ENCODE measurements around the gene AP1S3.
"Not testable (repeated sequence)": the region's sequence is repeated elsewhere in the genome, so short reads cannot be mapped to it uniquely, and the experiment has no call there.

The AP1S3 gene

GRCh38 chr2:223837287-223838061 is at the start of gene AP1S3:
TSS of gene AP1S3 (minus strand) at chr2:223837582. CDS start at chr2:223837450, 132 bp downstream.
- DNase-seq, result peak; percentile 19

DNA sequence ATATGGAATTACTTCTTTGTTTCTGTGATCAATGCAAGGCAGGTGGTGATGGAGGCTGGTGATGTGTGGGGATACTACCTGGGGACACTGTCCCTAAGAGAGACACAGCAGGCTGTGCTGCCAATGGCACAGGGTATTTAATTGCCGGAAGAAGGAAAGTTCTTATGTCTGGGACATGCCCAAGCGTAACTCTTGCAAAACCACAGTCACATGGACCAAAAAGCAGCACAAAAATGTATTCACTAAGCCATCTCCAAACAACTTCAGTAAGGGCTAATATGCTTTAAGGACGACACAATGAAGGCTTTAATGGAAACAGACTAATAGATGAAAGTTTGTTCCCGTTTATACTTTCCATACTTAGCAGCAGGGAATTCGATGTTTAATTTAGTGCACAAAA is 49.7 kb upstream of the AP1S3 start:
- no peak for DNase-seq

- DNase-seq, result no peak
These were observed 49.3 kb upstream of the AP1S3 start for GRCh38 chr2:223886726-223887125.

- DNase-seq, result no peak
These were observed 47.0 kb upstream of the AP1S3 start for GRCh38 chr2:223884399-223884798.

GRCh38 chr2:223882715-223883114 is 45.3 kb upstream of the AP1S3 start:
- no peak for DNase-seq

DNA sequence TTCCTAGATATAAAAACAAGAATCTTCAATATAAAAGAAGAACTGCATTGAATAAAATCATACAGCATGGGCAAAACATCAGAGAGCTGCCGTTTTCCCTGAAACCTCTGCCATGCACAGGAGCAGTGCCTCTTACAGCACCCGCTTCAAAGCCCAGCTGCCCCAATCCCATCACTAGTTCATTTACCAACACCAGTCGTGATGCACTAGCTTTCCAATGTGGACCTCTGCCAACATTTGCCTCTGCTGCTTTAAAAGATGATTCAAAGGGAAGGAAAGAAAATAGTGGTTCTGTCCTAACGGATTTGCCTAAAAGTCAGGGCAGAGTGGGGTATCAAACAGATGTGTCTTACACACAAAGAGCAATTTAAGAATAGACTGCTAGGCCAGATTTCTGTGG is 43.4 kb upstream of the AP1S3 start:
- no peak for DNase-seq

DNA sequence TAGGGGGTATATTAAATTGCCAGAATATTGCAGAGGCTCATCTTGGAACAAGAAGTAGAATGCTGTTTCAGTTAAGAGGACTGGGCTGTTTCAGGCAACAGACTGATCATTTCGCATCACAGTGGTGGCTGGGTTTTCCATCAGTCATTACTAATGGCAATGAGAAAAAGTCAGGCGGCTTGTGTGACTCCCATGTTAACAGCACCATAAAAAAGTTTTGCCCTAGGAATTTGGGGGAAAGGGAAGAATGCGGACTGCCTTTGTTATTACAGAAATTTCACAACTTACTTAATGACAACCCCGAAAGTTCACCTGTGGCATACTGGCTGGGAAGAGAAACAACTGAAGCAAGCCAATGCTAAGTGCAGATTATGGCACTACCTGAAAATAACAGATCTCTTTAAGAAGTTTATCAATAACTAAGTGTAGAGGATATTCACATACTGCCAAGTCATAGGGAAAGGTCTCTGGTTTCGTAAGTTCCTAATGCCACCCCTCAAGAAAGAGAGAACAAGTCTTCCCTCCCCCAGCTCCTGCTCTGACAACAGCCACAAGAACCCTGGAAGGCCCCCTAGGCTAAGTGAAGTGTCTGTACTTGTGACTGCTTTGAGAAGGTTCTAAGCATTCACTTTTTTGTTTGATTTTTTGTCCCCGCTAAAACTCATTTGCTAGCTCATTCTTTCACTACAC is 40.5 kb upstream of the AP1S3 start:
- DNase-seq, result no peak

GRCh38 chr2:223873672-223874071 is 36.3 kb upstream of the AP1S3 start:
- no peak for DNase-seq

GRCh38 chr2:223872772-223873171 is 35.4 kb upstream of the AP1S3 start:
- not testable (repeated sequence) for DNase-seq

- not testable (repeated sequence) for DNase-seq
These were observed 34.3 kb upstream of the AP1S3 start for GRCh38 chr2:223871661-223872060.

GRCh38 chr2:223870840-223871611 is 33.6 kb upstream of the AP1S3 start:
- no peak for DNase-seq

- peak; percentile 49 for DNase-seq
These were observed 30.6 kb upstream of the AP1S3 start for GRCh38 chr2:223868005-223868404.

DNA sequence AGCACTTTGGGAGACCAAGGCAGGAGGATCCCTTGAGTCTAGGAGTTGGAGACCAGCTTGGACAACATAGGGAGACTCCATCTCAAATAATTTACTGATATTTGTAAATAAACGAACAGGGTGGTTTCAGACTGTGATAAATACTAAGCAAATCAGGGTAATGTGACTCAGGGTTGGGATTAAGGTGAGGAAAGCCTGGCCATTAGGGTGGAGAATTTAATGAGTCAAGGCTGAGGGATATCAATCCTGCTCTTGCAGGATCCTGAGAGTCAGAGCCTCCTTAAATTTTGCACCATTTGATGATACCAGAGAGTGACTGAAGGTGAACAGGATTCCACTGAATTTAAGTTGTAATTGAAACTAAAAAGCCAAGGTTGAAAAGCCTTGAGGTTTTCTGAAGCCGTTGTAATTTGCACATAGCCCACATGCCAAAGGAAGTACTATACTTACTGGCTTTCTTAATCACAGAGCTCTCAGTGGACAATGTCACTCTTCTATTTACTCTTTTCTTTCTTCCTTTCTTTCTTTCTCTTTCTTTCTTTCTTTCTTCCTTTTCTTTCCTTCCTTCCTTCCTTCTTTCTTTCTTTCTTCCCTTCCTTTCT is 28.6 kb upstream of the AP1S3 start:
- DNase-seq, result no peak

DNA sequence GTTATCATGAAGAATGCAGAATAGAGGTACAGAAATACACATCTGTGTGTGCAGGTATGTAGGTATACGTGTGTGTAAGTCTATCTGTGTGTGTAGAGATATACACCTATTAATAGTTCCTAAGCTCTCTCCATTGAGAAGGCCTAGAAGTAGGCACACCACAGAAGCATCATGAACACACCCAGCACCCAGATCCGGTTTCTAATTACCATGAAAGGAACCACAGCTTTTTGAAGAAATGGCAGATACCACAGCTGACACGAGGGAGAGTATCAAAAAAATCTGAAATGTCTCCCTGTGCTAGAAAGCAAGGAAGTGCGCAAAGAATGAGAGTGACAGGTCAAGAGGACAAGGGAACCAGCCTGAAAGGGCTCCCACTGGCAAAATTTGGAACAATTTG is 27.7 kb upstream of the AP1S3 start:
- no peak for DNase-seq

DNA sequence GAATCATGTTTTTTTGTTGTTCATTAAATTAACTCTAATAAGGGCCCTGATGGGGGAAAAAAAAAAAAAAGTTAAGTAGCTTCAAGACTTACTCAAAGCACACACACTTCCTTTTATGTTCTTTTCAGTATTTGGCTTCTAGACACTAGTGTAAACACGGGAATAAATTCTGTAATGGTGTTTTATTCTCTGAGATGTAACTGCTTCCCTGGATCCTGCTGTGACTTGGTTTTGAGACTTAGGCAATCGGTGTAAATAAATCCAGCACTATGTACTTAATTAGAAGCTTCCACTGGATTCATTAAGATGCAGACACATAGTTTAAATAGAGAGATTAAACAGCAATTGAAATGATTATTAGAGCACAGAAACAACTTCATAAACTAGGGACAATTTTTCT is 26.1 kb upstream of the AP1S3 start:
- no peak for DNase-seq

DNA sequence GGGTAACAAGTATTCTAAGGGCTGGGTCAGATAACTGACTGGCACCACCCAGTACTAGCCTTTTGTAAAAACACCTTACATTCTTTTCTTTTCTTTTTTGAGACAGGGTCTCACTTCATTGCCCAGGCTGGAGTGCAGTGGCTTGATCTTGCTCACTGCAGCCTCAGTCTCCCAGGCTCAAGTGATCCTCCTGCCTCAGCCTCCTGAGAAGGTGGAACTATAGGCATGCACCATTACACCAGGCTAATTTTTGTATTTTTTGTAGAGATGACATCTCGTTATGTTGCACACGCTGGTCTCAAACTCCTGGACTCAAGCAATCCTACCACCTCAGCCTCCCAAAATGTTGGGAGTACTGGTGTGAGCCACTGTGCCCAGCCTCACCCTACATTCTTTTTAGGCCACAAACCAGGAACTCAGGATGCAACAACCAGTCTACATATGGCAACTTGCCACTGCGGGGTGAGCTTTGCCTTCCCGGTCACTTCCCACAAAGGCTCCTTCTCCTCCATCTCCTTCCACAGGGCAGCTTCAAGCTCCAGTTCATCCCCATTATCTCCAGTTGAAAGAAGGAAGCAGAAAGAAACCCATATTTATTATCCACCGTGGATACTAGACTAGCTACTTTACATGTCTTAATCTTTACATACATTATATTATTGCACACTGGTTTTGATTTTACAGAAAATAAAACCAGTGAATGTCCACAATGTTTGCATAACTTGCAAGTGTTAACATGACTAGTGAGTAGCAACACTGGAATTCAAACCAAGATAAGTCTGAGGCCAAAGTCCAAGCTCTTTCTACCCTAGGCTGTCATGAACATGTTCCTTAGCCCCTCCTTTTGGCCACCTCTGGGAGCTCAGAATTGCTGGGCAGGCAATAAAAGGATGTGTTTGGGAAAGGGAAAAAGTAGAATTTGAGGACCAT is 23.7 kb upstream of the AP1S3 start:
- DNase-seq, result no peak

DNA sequence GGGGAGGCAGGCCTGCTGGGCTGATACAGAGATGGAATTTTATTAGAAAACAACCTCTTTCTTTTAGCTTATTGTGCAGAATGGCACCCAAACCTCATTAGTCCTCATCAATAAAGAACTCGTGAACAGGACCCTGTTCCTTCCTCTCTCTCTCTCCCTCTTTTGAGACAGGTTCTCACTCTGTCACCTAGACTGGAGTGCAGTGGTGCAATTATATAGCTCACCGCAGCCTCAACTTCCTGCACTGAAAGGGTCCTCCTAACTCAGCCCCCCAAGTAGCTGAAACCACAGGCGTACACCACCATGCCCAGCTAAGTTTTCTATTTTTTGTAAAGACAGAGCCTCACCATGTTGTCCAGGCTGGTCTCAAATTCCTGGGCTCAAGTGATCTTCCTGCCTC is 21.7 kb upstream of the AP1S3 start:
- DNase-seq, result no peak

DNA sequence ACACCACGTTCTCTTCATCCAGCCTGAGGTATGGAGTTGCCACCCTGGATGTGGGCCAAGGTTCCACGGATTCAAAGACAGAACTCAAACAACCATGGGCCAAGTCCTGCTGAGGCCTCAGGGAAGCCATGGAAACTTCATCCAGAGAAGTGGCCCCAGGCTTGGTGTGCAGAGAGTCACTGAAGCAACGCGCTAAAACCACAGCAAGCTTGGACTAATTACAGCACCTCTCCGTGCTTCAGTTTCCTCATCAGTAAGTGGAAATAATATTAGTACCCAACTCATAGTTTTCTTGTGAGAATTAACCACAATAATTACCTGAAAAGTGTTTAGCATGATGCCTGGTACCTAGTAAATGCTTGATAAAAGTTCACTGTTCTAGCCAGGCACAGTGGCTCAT is 19.2 kb upstream of the AP1S3 start:
- DNase-seq, result no peak

- no peak for DNase-seq
These were observed 18.6 kb upstream of the AP1S3 start for GRCh38 chr2:223856021-223856420.

DNA sequence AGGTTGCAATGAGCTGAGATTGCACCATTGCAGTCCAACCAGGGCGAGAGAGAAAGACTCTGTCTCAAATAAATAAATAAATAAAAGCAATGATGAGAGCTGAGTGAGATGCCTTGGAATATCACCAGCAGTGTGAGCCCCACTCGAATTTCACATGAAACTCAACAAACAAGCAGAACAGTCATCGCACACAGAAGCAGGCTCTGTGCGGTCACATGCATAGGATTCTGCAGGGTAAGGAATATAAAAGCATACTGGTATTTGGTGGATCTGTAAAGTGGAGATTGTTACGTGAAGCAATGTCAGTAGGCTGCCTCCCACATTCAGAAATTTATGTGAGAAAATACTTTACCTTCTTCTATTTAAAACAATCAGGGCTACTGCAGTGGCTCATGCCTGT is 18.0 kb upstream of the AP1S3 start:
- no peak for DNase-seq

DNA sequence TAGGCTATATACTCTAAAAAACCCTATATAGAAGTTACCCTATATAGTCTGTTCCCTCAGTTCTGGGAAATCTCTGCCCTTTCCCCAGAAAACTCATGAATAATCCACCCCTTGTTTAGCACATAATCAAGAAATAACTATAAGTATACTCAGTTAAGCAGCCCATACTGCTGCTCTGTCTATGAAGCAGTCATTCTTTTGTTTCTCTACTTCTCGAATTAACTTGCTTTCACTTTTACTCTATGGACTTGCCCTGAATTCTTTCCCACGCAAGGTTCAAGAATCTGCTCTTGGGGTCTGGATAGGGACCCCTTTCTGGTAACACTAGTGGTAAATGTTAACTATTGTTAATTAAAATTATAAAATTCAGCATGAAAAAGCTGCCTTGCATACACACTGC is 17.4 kb upstream of the AP1S3 start:
- no peak for DNase-seq

- DNase-seq, result no peak
These were observed 16.0 kb upstream of the AP1S3 start for GRCh38 chr2:223853425-223853837.
